PC-3 (cell line): ENCODE data around the gene KRT82. TPM values are rescaled to one million over a fixed set of nuclear protein-coding genes. Genes with fewer than 3 reads are reported as not detected.

Source experiments
- ATAC-seq: fragments of 200-7000 bp; cut with Tn5 transposase; 2 replicates; pipeline ENCODE4 v1.9.1; 2020; ENCODE audit warnings: mild to moderate bottlenecking, moderate library complexity
- BruUV-seq: library from RNA; stranded (reverse); fragments of 400-500 nt; replicated peaks from 2 replicates; lab custom pipeline; 2021; lab: Mats Ljungman, UMichigan
- CTCF ChIA-PET: fragments of 300-600 bp; sonication (Branson Sonifier 250); formaldehyde crosslinking; loops from one replicate; lab custom pipeline; 2022; ENCODE audit warnings: antibody characterized with exemption; lab: Charles Lee
- POLR2A ChIA-PET: fragments of 300-600 bp; sonication (Branson Sonifier 250); formaldehyde crosslinking; loops from one replicate; lab custom pipeline; 2022; ENCODE audit warnings: antibody characterized with exemption; ENCODE audit not compliant: unreplicated experiment; lab: Charles Lee
- DNase-seq: peaks from one replicate; pipeline ENCODE4 v3.0.0-alpha.2; 2015
- H2AFZ ChIP-seq: fragments of 300-600 bp; sonication (generic); 2 replicates; pipeline ENCODE4 v1.6.0; 2016; ENCODE audit warnings: antibody characterized with exemption, low read length
- H3F3A ChIP-seq: fragments of 300-600 bp; sonication (generic); one replicate; pipeline ENCODE4 v1.6.0; 2017; ENCODE audit warnings: antibody characterized with exemption, low read length, control low read depth, mild to moderate bottlenecking; ENCODE audit not compliant: unreplicated experiment
- H3K27ac ChIP-seq: fragments of 300-600 bp; sonication (generic); 2 replicates; pipeline ENCODE4 v1.5.1; 2016; ENCODE audit warnings: mild to moderate bottlenecking, low read length
- H3K27me3 ChIP-seq: fragments of 300-600 bp; sonication (generic); 2 replicates; pipeline ENCODE4 v1.6.1; 2016; ENCODE audit warnings: low read length, mixed read lengths
- H3K36me3 ChIP-seq: fragments of 300-600 bp; sonication (generic); 2 replicates; pipeline ENCODE4 v1.6.1; 2016; ENCODE audit warnings: low read depth, mixed run types, low read length, mixed read lengths
- H3K4me1 ChIP-seq: fragments of 300-600 bp; sonication (generic); 2 replicates; pipeline ENCODE4 v1.5.1; 2016; ENCODE audit warnings: low read length; ENCODE audit not compliant: insufficient read depth
- H3K4me2 ChIP-seq: fragments of 300-600 bp; sonication (generic); 2 replicates; pipeline ENCODE4 v1.6.0; 2016; ENCODE audit warnings: low read length
- H3K4me3 ChIP-seq: fragments of 300-600 bp; sonication (generic); 2 replicates; pipeline ENCODE4 v1.5.1; 2016; ENCODE audit warnings: mild to moderate bottlenecking, low read length, mixed read lengths
- H3K79me2 ChIP-seq: fragments of 300-600 bp; sonication (generic); 2 replicates; pipeline ENCODE4 v1.6.1; 2017; ENCODE audit warnings: low read length, mixed read lengths
- H3K9ac ChIP-seq: fragments of 300-600 bp; sonication (generic); 2 replicates; pipeline ENCODE4 v1.6.0; 2016; ENCODE audit warnings: mild to moderate bottlenecking, low read length
- H3K9me2 ChIP-seq: fragments of 300-600 bp; sonication (generic); replicated peaks from 2 replicates; pipeline ENCODE4 v1.6.1; 2016; ENCODE audit warnings: mixed run types, low read length, mixed read lengths
- H3K9me3 ChIP-seq: fragments of 300-600 bp; sonication (generic); 2 replicates; pipeline ENCODE4 v1.6.1; 2016; ENCODE audit warnings: low read length, mixed read lengths
- H4K20me1 ChIP-seq: fragments of 300-600 bp; sonication (generic); 2 replicates; pipeline ENCODE4 v1.6.1; 2016; ENCODE audit warnings: low read length, mixed read lengths
- CTCF ChIP-seq: fragments of 300-600 bp; sonication (generic); conservative IDR thresholded peaks from 2 replicates; pipeline ENCODE4 v1.5.1; 2017; ENCODE audit warnings: antibody characterized with exemption, low read depth, mild to moderate bottlenecking, low read length
- EZH2 ChIP-seq: fragments of 300-600 bp; sonication (generic); IDR thresholded peaks from one replicate; pipeline ENCODE4 v1.6.1; 2017; ENCODE audit warnings: antibody characterized with exemption, mild to moderate bottlenecking, low read length; ENCODE audit not compliant: unreplicated experiment
- EZH2phosphoT487 ChIP-seq: fragments of 300-600 bp; sonication (generic); IDR thresholded peaks from 2 replicates; pipeline ENCODE4 v1.6.1; 2018; ENCODE audit warnings: mild to moderate bottlenecking, antibody characterized with exemption, low read length, borderline replicate concordance
- intact Hi-C: fragments of 100-400 bp; cut with micrococcal nuclease; formaldehyde crosslinking; loops from 2 replicates; pipeline ENCODE4 v1.9.0; 2023
- total RNA-seq: library from RNA; depleted of rRNA; stranded (reverse); fragments of >200 nt; gene quantifications from 2 replicates; pipeline ENCODE4 v1.2.3, GENCODE V29; 2014

Gene KRT82
- total RNA-seq, 1 experiment from 2014 or later, result 0.29 TPM

GRCh38 chr12:52444647-52445595 lies 38.8 kb upstream of the KRT82 start:
- intact Hi-C loops, result loop anchor here (5.0 to 10.0 kb wide), 3 partner anchors 60 to 427 kb away; no protein-coding TSS in a partner anchor
- H3K9ac ChIP-seq, result peak overlapping the region; percentile 57; the same call in 1 of the 2 replicates
- no peak overlapping the region for H3K4me3 ChIP-seq
- H3K4me2 ChIP-seq, result peak overlapping the region; percentile 32; the same call in 1 of the 2 replicates
- no TSS peak for BruUV-seq
- no peaks in the 10 kb centered on the region for H3K27me3 ChIP-seq
- H3K9me3 ChIP-seq, result no peaks in the 10 kb centered on the region
- ChIA-PET POLR2A (no interaction called here), CTCF (no interaction called here)
- no peaks in the 10 kb centered on the region for H3K79me2 ChIP-seq
- DNase-seq (peak; percentile 78), ATAC-seq (no peak)
- H3F3A ChIP-seq, result peaks cover 24% of the 10 kb centered on the region
- no peaks in the 10 kb centered on the region for H4K20me1 ChIP-seq
- H3K9me2 ChIP-seq, result no peaks in the 10 kb centered on the region
- H2AFZ ChIP-seq, result no peak overlapping the region
- peak overlapping the region; percentile 95 for H3K27ac ChIP-seq
- peaks cover 51% of the 10 kb centered on the region for H3K4me1 ChIP-seq
- no peaks in the 10 kb centered on the region for H3K36me3 ChIP-seq
- TF ChIP-seq EZH2, result no peak
- TF ChIP-seq EZH2phosphoT487, result no peak
- no peak for TF ChIP-seq CTCF

- peak overlapping the region; percentile 57 for H3K9ac ChIP-seq
- intact Hi-C loops, result loop anchor here (5.0 to 10.0 kb wide), 3 partner anchors 61 to 428 kb away; no protein-coding TSS in a partner anchor
These were observed 37.8 kb upstream of the KRT82 start for GRCh38 chr12:52443966-52444365.

More at GRCh38 chr12:52443966-52444365, 37.8 kb upstream of the KRT82 start:
- peak overlapping the region; percentile 95 for H3K27ac ChIP-seq
- no peaks in the 10 kb centered on the region for H3K9me2 ChIP-seq
- BruUV-seq, result no TSS peak
- no peaks in the 10 kb centered on the region for H4K20me1 ChIP-seq
- H3F3A ChIP-seq, result peaks cover 24% of the 10 kb centered on the region
- TF ChIP-seq EZH2phosphoT487, result no peak
- no peak for TF ChIP-seq EZH2
- TF ChIP-seq CTCF, result no peak
- no peaks in the 10 kb centered on the region for H3K36me3 ChIP-seq
- no peaks in the 10 kb centered on the region for H3K9me3 ChIP-seq
- H3K79me2 ChIP-seq, result no peaks in the 10 kb centered on the region
- ATAC-seq, result no peak
- POLR2A ChIA-PET, result no interaction called here
- H3K4me3 ChIP-seq, result no peak overlapping the region
- H3K4me1 ChIP-seq, result peaks cover 61% of the 10 kb centered on the region
- peak overlapping the region; percentile 24; the same call in 1 of the 2 replicates for H3K4me2 ChIP-seq
- DNase-seq, result no peak
- CTCF ChIA-PET, result no interaction called here
- H2AFZ ChIP-seq, result no peak overlapping the region
- no peaks in the 10 kb centered on the region for H3K27me3 ChIP-seq
